ENCODE results near the gene BLID.

Gene BLID, protein sequence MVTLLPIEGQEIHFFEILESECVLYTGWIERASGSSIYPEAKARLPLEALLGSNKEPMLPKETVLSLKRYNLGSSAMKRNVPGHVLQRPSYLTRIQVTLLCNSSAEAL

DNA sequence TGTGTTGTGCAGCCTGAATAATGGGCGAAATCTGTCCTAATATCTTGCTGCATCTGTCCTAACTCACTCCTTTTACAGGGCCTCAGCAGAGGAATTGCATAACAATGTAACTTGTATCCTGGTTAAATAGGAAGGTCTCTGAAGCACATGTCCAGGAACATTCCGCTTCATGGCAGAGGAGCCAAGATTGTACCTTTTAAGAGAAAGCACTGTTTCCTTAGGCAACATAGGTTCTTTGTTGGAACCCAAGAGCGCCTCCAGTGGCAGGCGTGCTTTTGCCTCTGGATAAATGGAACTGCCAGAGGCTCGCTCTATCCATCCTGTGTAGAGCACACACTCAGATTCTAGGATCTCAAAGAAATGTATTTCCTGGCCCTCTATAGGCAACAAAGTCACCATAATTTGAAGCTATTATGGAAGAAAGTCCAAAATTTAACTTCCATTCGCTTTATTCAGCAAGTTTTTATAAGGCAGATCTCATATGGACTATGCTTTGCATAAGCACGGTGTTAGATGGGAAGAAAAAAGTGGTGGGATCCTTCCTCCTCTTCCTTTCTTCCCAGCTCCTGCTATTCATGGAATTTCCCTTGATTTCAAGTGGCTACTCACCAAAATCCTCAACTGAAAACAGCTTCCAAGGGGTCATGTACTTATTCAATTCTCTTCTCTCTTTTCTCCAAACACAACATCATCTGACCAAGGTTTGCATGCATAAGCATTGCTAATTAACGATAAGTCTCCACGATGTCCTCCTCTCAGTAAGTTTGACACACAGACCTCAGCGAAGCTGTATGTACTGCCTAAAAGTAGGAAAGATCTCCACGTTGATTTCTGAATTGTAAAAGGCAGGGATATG lies at the start of gene BLID:
Gene BLID (minus strand): TSS at position 692 of the 856 bp plus-strand sequence. CDS start 293 bp downstream, at position 399.
- no peak for DNase-seq

DNA sequence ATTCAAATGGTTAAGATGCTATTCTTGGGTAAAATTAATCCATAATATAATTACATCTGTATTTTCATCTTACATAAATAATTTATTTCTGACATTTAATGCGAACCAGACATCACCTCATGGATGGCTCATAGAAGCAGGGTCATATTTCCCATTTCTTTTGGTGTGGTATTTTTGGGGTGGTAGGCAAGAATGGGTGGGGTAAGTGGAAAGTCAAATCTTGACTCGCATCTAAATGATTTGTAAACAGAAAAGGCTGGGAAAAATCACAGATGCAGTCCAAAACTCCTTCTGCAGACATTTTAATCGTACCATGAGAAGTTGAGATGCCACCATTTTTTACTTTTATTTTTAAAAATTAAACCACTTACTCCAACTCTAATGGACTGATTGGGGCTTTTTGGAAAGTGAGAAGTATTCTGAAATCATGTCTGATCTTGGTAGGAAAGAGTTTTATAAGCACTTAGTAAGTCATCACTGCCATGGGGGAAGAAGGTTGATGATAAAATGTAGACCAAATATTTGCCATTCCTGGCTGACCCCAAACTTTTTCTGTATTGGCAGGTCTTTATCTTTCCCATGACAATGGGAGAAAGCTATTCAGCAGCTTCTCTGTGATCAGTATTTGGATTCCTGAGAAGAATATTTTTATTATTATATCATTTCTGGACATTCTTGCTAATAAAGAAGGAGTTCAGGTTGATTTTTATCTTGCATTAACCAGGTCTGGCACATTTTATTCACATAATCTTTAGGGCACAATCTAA lies 47.2 kb upstream of the BLID start:
- no peak for DNase-seq

DNA sequence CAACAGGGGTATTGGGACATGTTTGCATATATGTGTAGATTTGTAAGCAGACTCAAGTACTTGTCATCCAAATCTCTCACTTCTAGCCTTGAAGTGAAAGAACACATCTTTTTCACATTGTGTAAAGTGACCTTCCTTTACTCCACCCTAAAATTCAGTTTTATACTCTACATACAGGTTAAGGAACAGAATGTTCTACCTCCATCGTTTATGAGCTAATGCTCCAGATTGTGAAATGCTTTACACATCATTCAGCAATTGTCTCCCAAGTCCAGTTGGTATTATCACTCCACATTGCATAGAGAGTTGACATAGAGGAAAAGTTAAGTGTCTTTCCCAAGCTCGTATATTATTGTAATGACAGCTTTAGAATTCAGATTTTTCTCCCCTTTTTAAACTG lies 46.1 kb upstream of the BLID start:
- no peak for DNase-seq

DNA sequence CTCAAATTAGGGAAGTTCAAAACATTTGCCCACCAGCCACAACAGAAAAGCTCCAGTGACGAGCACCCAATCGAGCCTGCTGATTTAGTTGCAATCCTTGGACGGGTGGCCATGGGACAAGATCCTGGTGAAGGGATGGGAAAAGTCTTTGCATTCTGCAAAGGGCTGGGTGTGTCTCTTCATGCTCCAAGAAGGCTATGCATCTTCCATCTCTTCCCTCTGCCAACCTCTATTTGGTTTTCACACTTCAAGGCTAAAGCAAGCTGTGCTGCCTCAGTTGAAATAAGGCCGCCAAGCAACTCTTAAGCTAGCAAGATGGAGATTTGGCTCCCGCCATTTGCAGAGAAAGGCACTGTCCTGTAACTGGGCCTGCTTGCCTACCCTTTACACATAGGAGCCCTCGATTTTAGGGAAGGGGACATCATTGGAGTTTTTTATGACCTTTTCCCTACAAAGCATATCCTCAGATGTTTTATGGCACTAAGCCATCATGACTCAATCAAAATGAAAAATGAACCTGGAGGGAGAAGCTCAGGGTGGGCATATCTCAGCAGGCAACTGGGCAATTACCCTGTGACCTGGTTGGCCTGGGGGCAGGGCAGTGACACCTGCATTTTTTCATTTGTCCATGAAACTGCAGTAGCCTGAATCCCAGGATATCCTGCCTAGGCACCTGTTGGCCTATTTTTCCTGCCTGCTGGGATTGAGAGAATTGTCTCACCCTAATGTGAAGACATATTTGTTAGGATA lies 45.0 kb upstream of the BLID start:
- DNase-seq = no peak

- no peak for DNase-seq
Observed at GRCh38 chr11:122159861-122160260, 43.8 kb upstream of the BLID start.

DNA sequence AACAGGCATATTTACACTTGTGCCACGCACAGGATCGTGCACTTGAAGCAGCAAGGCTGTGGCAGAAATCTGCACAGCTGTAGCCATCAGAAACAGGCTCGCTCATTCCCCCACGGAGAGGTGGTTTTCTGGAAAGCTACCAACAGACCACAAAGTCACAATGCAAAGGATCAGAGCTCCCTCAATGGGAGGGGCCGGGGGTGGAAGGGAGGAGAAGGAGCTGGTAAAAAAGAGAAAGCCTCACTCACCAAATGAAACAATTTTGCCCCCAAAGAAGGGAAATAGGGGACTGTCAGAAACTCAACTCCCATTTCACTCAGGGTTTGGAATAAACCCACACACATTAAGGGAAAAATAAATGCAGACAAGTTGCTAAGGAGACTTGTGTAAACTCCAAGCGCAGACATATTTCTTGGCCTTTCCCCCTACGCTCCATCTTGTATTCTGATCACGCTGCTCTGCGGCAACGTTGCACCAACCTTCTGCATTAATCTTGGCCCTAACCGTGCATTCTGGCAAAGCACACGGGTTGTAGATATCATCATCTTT lies 43.2 kb upstream of the BLID start:
- no peak for DNase-seq

DNA sequence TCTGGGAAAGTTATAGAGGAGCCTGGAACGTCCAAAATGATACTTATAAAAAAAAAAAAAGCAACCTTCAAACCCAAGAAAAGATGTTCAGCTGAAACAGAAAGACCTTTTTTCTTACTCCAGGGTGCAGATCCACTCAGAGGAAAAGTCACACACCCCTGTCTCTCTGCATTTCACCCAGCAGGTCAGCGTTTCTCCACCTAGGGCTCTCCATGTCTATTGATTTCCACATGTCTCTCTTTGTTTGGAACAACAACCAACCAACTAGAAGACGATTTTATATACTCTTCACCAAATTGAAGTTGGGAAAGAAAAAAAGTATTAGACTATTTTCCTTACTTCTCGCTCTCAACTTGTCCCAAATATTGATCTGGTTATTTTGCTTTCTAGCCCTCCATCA lies 42.2 kb upstream of the BLID start:
- DNase-seq = no peak

GRCh38 chr11:122157653-122158161 lies 41.7 kb upstream of the BLID start:
- DNase-seq = no peak

GRCh38 chr11:122156940-122157382 lies 40.9 kb upstream of the BLID start:
- no peak for DNase-seq

DNA sequence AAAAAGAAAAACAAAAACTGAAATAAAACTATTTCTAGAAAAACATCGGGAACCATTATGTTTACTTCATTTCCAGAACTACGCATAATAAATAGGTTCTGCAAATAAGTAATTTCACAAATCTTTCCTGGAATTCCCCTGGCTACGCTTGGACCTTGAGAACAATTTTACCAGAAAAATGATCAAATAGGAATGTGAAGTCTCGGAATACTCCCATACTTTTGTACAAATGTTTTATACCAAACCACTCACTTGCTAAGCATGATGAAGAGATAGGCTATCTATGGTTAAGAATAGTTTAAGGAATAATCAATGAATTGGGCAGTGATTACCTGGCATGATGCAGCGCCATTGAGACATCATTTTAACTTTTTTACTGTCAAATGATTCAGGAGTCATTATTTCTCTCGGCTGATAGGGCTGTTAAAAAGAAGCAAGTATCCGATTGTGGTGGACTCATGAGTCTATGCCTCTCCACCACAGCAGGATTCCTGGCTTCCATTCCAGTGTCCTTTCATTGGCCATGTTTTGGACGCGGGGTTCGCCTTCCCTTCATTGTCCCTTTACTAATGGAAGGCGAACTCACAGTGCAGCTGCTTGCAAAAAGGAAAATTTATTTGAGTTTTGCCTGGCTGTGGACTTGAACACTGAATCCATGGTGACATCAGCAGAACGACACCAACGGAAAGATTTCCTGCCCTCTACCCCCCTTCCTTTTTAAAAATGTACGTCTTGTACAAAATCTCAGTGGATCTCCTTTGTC lies 39.9 kb upstream of the BLID start:
- DNase-seq = no peak

DNA sequence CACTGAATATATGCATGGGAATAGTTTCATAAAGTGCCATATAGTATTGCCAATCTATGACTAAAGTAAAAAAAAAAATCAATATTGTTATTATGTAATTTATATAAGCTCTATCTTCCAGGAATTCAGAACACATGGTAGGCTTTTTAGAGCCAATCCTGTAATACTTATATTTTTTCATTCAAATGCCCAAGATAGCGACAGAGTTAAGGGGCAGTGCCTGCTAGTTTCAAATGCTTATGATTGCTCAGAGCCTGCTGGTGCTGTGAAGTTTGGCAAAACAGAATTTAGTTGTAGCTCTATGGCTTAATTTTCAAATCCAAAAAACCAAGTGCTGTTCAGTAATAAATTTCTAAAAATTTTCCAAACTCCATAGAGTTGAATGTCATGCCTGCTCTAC lies 39.0 kb upstream of the BLID start:
- DNase-seq = no peak

- no peak for DNase-seq
Observed at GRCh38 chr11:122154227-122154626, 38.2 kb upstream of the BLID start.

DNA sequence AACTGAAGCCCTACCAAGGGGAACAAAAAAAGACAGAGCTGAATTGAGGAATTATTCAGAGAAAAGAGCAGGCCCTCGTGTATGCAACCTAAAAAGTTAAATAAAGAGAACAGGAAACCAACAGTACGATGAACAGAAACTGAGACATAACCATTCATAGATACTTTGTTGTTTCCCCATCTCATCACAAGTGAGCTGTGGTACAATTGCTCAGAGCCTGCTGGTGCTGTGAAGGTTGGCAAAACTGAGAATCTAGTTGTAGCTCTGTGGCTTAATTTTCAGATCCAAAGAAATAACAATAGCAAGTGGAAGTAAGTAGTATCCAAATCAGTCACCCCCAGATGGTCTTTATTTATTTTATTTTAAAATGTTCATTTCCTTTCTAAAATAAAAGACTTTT lies 37.7 kb upstream of the BLID start:
- DNase-seq = no peak

- no peak for DNase-seq
Observed at GRCh38 chr11:122150216-122151124, 34.5 kb upstream of the BLID start.

GRCh38 chr11:122149202-122149601 lies 33.2 kb upstream of the BLID start:
- DNase-seq = no peak

- no peak for DNase-seq
Observed at GRCh38 chr11:122146475-122146874, 30.5 kb upstream of the BLID start.

DNA sequence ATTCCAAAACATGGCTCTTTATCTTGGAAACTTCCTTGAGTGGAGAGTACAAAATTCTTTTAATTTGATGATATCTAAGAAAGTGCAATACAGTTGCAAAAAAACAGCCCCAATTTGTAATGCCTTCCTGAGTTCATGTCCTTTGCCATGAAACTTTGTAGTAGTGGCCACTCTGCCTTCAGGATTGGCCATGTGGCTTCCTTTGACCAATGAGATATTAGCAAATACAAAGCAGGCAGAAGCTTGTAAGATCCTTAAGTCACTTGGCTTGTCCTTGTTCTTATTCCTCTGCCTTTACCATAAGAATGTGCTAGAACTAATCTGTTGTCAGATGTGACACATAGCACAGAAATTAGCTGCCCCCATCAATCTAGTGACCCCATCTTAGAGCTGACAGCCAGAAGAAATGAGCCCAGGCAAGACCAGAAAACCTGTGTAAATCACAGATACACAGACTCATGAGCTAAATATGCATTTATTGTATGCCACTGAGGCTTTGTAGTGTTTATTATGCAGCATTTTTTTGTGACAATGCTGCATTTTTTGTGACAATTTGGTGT lies 29.8 kb upstream of the BLID start:
- no peak for DNase-seq

DNA sequence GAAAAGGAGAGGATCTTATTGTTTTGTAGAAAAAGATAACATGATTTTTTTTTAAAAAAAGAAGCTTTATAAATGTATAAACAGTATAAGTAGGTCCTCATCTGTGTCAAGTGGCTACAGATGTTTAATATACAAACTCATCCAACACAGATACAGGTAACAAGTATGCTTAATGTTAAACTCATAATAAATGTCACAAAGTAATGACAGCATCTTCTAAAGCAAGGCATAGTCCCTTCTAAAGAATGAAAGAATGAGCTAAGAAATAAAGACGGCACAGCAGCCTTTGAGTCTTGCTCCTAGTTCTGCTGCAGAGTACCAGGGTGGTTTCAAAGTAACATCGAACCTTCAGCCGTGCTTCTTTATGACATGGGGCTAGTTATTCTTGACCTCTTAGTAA lies 28.7 kb upstream of the BLID start:
- DNase-seq = no peak

DNA sequence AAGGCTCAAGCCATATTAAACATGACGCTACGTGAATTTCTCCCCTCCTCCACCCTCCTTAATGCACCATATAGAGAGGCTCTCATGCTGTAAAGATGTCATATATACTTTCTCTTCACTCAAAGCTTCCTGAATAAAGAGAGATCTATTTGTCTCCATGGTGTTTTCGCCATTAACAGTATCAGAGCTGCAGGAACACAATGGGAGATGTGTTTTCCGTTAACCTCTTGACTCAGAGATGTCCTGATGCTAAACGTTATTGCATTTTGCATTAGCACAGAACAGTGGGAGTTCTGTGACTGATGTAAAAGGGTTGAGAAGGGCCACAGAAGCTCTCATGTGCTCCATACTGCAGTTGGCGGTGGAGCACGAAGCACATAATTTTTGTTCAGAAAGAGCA lies 25.7 kb upstream of the BLID start:
- DNase-seq = no peak

GRCh38 chr11:122140500-122140899 lies 24.5 kb upstream of the BLID start:
- no peak for DNase-seq

- no peak for DNase-seq
Observed at GRCh38 chr11:122139595-122139866, 23.5 kb upstream of the BLID start.

Data from activated CD4-positive, alpha-beta T cell treated with anti-CD3 and anti-CD28 coated beads for 1 hour (primary cell).